Adipose tissue (tissue), 3 donors: ENCODE data around the gene SPATA3. TPM values are rescaled to one million over a fixed set of nuclear protein-coding genes. Genes with fewer than 3 reads are reported as not detected.
"Not testable (repeated sequence)": the region's sequence is repeated elsewhere in the genome, so short reads cannot be mapped to it uniquely, and the experiment has no call there.

Experiments used
- H3K27ac ChIP-seq: one replicate; pipeline ENCODE4 v1.5.1; 2013; ENCODE audit warnings: low read depth, low read length
- WGBS, 3 donors: extraction: QIAGEN DNeasy Blood & Tissue Kit; methylation state at CpG; one replicate each; pipeline ENCODE4 v1.1.7; 2013; 5-methylcytosine and 5-hydroxymethylcytosine counted together
- polyA plus RNA-seq, 3 donors: library from polyadenylated mRNA; stranded (reverse); fragments of 200-250 nt; gene quantifications; one replicate each; pipeline ENCODE4 v1.2.3, GENCODE V29; 2013
- donor health status: healthy with polysubstance abuse.
- donor health status: Bipolar disorder and iron deficiency.
- donor health status: healthy.

Gene SPATA3
- polyA plus RNA-seq, 3 donors, result not detected

GRCh38 chr2:231011526-231011925, 15.6 kb downstream of the SPATA3 start:
- H3K27ac ChIP-seq, result no peak overlapping the region
- 43 to 71% (median 47%) methylated on average over 2 of the region's 2 CpGs for WGBS, 3 donors

- H3K27ac ChIP-seq, result no peak overlapping the region
- 60 to 75% (median 71%) methylated on average over 3 of the region's 3 CpGs for WGBS, 3 donors
Measured at GRCh38 chr2:231012463-231012862, 16.5 kb downstream of the SPATA3 start.

GRCh38 chr2:231013820-231014219, 17.9 kb downstream of the SPATA3 start:
- 20 to 29% (median 28%) methylated on average over 3 of the region's 3 CpGs for WGBS, 3 donors
- no peak overlapping the region for H3K27ac ChIP-seq

GRCh38 chr2:231015478-231015877, 19.6 kb downstream of the SPATA3 start:
- WGBS, 3 donors, result 62 to 79% (median 73%) methylated on average over 7 of the region's 7 CpGs
- no peak overlapping the region for H3K27ac ChIP-seq

DNA sequence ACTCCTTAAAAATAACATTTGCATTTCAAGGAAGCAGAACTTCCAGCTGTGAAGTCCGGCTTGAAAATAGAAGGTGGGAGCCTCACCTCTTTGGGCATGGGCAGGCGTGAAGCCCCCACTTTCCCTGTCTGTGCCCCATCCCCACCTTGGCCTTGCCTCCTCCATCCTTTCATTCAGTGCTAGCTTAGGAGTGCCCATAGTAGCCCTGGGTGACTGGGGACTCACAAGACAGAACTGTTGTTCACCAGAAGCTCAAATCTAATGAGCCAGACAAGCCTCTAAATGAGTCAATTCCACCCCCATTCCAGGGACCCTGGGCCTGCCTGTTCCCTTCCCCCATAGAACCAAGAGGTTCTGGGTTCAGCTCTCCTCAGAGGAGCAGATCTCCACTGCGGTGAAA, 20.0 kb downstream of the SPATA3 start:
- 78 to 89% (median 82%) methylated on average over 3 of the region's 3 CpGs for WGBS, 3 donors
- no peak overlapping the region for H3K27ac ChIP-seq

- 64 to 74% (median 71%) methylated on average over 6 of the region's 6 CpGs for WGBS, 3 donors
- H3K27ac ChIP-seq, result no peak overlapping the region
Measured at GRCh38 chr2:231016566-231017230, 20.8 kb downstream of the SPATA3 start.

- 37 to 43% (median 38%) methylated on average over 4 of the region's 4 CpGs for WGBS, 3 donors
- H3K27ac ChIP-seq, result no peak overlapping the region
Measured at GRCh38 chr2:231017231-231017598, 21.3 kb downstream of the SPATA3 start.

GRCh38 chr2:231018184-231018583, 22.3 kb downstream of the SPATA3 start:
- 87 to 92% (median 88%) methylated on average over 3 of the region's 3 CpGs for WGBS, 3 donors
- no peak overlapping the region for H3K27ac ChIP-seq

DNA sequence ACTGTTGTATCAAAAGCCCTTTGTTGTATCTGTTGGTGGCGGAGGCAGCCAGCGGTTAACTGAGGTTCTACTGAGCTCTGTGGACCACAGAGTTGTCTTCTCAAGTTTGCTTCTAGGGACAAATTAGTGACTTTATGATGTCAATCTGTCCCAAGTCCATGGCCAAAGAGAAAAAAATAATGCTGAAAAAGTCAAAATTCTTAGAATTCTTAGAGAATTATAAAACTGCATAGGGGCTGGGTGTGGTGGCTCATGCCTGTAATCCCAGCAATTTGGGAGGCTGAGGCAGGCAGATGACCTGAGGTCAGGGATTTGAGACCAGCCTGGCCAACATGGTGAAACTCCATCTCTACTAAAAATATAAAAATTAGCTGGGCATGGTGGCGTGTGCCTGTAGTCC, 29.1 kb downstream of the SPATA3 start:
- H3K27ac ChIP-seq, result not testable (repeated sequence)
- WGBS, 3 donors, result 92 to 96% (median 95%) methylated on average over 3 of the region's 3 CpGs

DNA sequence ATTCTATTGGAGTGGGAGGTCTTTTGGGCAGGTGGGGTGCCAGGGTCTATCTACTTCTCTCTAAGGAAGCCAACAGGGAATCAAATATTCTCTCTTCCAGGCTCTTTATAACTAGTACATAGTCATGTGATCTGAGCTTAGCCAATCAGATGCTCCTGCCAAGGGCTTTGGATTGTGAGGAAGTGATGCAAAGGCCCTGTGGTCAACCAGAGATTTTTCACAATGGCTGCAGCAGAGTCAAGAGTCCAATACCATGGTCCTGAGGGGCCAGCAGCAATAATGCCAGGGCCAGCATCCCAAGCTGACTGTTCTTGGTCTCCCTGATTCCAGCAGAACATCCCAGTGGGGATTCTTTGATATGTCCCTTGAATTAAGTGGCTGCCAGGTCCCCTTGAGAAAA, 33.0 kb downstream of the SPATA3 start:
- H3K27ac ChIP-seq, result no peak overlapping the region

GRCh38 chr2:231029563-231029962, 33.6 kb downstream of the SPATA3 start:
- WGBS, 3 donors, result 87 to 91% (median 88%) methylated on average over 9 of the region's 9 CpGs
- no peak overlapping the region for H3K27ac ChIP-seq

GRCh38 chr2:231030725-231031124, 34.8 kb downstream of the SPATA3 start:
- 79 to 85% (median 85%) methylated on average over 3 of the region's 3 CpGs for WGBS, 3 donors
- no peak overlapping the region for H3K27ac ChIP-seq

- no peak overlapping the region for H3K27ac ChIP-seq
- 64 to 77% (median 75%) methylated on average over 5 of the region's 5 CpGs for WGBS, 3 donors
Measured at GRCh38 chr2:231032575-231033140, 36.7 kb downstream of the SPATA3 start.

DNA sequence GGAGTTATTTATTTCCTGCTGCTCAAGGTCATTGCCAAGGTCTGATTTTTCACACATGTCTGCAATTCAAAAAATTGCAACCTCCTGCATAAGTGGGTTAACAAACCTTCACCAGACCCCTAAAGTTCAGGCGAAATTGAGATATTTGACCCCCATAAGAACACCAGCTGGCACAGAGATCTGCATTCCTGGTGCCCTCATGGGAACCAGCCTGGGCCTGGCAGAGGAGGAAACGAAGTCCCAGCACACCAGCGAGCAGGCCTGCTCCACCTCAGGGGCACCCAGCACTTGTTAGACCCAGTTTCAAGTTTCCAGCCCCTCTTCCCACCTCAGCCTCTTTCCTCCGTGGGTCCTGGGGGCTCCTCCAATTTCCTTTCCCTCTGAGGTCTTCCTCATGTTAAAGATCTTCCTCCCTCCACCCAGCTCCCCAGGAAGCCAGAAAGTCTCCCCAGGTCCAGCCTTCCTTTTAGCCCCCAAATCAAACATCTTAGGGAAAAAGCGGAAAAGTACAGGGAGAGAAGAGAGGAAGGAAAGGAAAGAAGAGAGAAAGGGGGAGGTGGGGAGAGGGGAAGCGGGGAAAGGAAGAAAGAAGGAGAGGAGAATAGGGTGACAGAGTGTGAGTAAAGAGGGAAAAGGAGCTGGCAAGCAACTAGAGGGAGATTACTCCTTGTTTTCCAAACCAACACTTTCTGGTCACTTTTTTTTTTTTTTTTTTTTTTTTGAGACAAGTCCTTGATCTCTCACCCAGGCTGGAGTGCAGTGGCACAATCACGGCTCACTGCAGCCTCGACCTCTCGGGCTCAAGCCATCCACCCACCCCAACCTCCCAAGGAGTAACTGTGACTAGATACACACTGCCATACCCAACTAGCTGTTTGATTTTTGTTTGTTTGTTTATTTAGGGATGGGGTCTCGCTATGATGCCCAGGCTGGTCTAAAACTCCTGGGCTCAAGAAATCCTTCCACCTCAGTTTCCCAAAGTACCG, 37.5 kb downstream of the SPATA3 start:
- WGBS, 3 donors, result 42 to 67% (median 63%) methylated on average over 11 of the region's 11 CpGs

GRCh38 chr2:231034291-231034882, 38.5 kb downstream of the SPATA3 start:
- 14 to 22% (median 16%) methylated on average over 4 of the region's 4 CpGs for WGBS, 3 donors
- H3K27ac ChIP-seq, result no peak overlapping the region

More for the DNA sequence above, 37.5 kb downstream of the SPATA3 start:
- H3K27ac ChIP-seq, result no peak overlapping the region

DNA sequence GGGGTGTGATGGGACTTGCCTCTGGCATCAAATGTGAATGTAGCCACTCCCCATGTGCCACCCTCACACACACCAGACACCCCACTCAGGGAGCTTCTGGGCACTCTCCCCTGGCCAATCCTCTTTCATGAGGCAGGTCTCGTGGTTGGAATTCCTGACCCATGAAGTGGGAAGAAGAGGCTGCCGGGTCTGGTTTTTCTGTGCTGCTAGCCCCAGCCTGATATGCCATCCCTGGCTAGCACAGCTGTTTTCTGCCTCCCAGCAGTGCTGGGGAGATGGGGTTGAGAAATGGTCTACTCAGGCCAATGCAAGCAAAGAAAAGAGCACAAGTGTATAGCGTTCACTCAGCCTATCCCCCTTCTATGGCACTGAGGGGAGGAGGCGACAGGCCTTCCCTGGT, 40.2 kb downstream of the SPATA3 start:
- WGBS, 3 donors, result 79 to 80% (median 80%) methylated on average over 4 of the region's 4 CpGs

DNA sequence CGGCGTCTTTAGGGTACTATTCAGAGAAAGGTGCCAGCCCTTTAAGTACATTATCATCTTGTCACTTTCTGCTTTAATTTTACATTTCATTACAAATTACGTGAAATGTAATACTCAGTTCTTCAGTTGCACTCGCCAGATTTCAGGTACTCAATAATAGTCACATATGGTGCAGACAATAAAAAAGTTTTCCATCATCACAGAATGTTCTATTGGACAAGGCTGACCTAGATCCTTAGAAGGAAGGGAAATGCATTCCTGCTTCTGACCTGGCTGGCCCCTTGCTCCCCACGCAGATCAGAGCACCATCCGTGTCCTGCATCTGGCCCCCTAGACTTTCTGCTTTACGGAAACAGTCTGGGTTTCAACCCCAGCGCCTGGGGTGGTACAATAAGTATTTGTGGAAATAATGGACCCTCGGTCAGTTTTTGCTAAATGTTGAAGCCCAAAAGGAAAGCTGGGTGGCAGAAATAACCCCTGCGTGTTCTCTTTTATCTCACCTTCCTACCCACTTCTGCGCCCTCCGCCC, 40.7 kb downstream of the SPATA3 start:
- no peak overlapping the region for H3K27ac ChIP-seq
- 56 to 64% (median 58%) methylated on average over 12 of the region's 12 CpGs for WGBS, 3 donors

More for the DNA sequence above, 40.2 kb downstream of the SPATA3 start:
- no peak overlapping the region for H3K27ac ChIP-seq

DNA sequence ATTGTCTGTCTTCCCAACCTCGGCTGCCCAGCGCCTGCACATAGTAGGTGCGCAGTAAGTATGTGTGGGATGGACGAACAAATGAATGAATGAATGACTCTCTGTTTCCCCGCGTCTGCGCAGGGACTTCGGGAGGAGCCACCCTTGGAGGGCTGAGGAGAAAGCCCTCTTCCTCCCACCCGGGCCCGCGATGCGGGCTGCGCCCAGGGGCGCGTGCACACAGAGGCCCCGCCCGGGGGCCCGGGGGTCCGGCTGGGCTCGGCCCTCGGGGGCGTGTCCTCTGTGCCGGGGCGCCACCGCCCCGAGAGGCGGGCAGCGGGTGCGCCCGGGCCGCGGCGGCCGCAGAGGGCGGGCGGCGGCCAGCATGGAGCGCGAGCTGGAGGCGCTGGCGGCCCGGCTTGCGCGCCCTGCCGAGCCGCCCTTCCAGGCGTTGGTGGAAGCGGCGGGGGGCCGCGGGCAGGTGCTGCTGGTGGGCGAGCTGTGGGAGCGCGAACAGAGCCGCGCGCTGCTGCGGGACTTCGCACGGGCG, 41.3 kb downstream of the SPATA3 start, which contains the start of gene C2orf72:
Gene C2orf72 (plus strand): TSS at position 322 of the 529 bp plus-strand sequence. CDS start 43 bp downstream, at position 365.
- no peak within 1 kb of the TSS for H3K27ac ChIP-seq

More for the DNA sequence above, 41.3 kb downstream of the SPATA3 start, which contains the start of gene C2orf72:
- whole genome bisulfite sequencing, 3 donors, result 1 to 2% (median 1%) methylated on average over 50 to 58 of the region's 61 CpGs
